Lower leg skin (tissue), 4 donors: Measurements from ENCODE around the gene URI1. TPM values are rescaled to one million over a fixed set of nuclear protein-coding genes. Genes with fewer than 3 reads are reported as not detected.

Source experiments
- DNase-seq, 2 donors: peaks; one replicate each; pipeline ENCODE4 v3.0.0-alpha.2; 2019; ENCODE audit warnings: low spot score in 2 of 2
- H3K4me3 ChIP-seq: fragments of 200-600 bp; sonication (generic); 2 replicates; pipeline ENCODE4 v1.5.1; 2017; ENCODE audit warnings: mild to moderate bottlenecking, low read depth; ENCODE audit not compliant: poor library complexity, severe bottlenecking
- POLR2A ChIP-seq, 2 donors: fragments of 450-650 bp; IDR thresholded peaks; one replicate each; pipeline ENCODE4 v1.6.1; 2016 to 2017; ENCODE audit warnings: antibody characterized with exemption in 2 of 2, mild to moderate bottlenecking in 1 of 2, moderate library complexity in 1 of 2
- WGBS, 2 donors: methylation state at CpG; one replicate each; pipeline ENCODE4 v1.1.5; 2018; 5-methylcytosine and 5-hydroxymethylcytosine counted together
- intact Hi-C: fragments of 100-400 bp; cut with DNase I; formaldehyde crosslinking; loops from one replicate; pipeline ENCODE4 v1.15.0; 2023; ENCODE audit warnings: low total_unique reads
- total RNA-seq, 4 donors: library from RNA; depleted of rRNA; stranded (reverse); fragments of >200 nt; gene quantifications; one replicate each; pipeline ENCODE4 v1.1.0, GENCODE V29; 2016
- TF ChIP-seq, protein P1 (sequence below), 3 donors: fragments of 450-650 bp; IDR thresholded peaks; one replicate each; pipeline ENCODE4 v1.5.1; 2016; ENCODE audit warnings: antibody characterized with exemption in 3 of 3, mild to moderate bottlenecking in 3 of 3, moderate library complexity in 2 of 3

The URI1 gene
- total RNA-seq, 4 donors from 2014 or later, result 36.6 to 66.0 (median 53.9) TPM

GRCh38 chr19:29923653-29924052 lies 18.4 kb upstream of the URI1 start:
- TF ChIP-seq POLR2A (IDR thresholded peaks at IDR 0.05), result no peak
- TF ChIP-seq, protein P1, sequence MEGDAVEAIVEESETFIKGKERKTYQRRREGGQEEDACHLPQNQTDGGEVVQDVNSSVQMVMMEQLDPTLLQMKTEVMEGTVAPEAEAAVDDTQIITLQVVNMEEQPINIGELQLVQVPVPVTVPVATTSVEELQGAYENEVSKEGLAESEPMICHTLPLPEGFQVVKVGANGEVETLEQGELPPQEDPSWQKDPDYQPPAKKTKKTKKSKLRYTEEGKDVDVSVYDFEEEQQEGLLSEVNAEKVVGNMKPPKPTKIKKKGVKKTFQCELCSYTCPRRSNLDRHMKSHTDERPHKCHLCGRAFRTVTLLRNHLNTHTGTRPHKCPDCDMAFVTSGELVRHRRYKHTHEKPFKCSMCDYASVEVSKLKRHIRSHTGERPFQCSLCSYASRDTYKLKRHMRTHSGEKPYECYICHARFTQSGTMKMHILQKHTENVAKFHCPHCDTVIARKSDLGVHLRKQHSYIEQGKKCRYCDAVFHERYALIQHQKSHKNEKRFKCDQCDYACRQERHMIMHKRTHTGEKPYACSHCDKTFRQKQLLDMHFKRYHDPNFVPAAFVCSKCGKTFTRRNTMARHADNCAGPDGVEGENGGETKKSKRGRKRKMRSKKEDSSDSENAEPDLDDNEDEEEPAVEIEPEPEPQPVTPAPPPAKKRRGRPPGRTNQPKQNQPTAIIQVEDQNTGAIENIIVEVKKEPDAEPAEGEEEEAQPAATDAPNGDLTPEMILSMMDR (IDR thresholded peaks at IDR 0.05), result no peak
- intact Hi-C loops, result no loop called here
- 77 to 78% methylated on average over 4 of the region's 4 CpGs for WGBS, 2 donors
- H3K4me3 ChIP-seq, result no peak overlapping the region
- DNase-seq, result no peak

- H3K4me3 ChIP-seq, result no peak overlapping the region
- no peak for TF ChIP-seq POLR2A (IDR thresholded peaks at IDR 0.05)
- TF ChIP-seq, protein P1 (IDR thresholded peaks at IDR 0.05), result no peak
- DNase-seq, result no peak
- WGBS, 2 donors, result 73 to 81% methylated on average over 1 of the region's 1 CpG
- intact Hi-C loops, result no loop called here
Measured at GRCh38 chr19:29926031-29926430, 16.0 kb upstream of the URI1 start.

- TF ChIP-seq POLR2A (IDR thresholded peaks at IDR 0.05), result no peak
- TF ChIP-seq, protein P1 (IDR thresholded peaks at IDR 0.05), result no peak
- no peak overlapping the region for H3K4me3 ChIP-seq
- 66 to 77% methylated on average over 5 of the region's 5 CpGs for WGBS, 2 donors
- intact Hi-C loops, result no loop called here
- DNase-seq, result no peak
Measured at GRCh38 chr19:29926801-29927200, 15.2 kb upstream of the URI1 start.

GRCh38 chr19:29927944-29928625 lies 14.0 kb upstream of the URI1 start:
- WGBS, 2 donors, result 62 to 65% methylated on average over 14 of the region's 14 CpGs
- TF ChIP-seq POLR2A (IDR thresholded peaks at IDR 0.05), result no peak
- TF ChIP-seq, protein P1 (IDR thresholded peaks at IDR 0.05), result no peak
- no peak overlapping the region for H3K4me3 ChIP-seq
- intact Hi-C loops, result no loop called here
- no peak for DNase-seq

GRCh38 chr19:29928831-29929230 lies 13.2 kb upstream of the URI1 start:
- DNase-seq, result no peak
- intact Hi-C loops, result no loop called here
- TF ChIP-seq, protein P1 (IDR thresholded peaks at IDR 0.05), result no peak
- no peak for TF ChIP-seq POLR2A (IDR thresholded peaks at IDR 0.05)

GRCh38 chr19:29934257-29934656 lies 7.8 kb upstream of the URI1 start:
- intact Hi-C loops, result no loop called here
- H3K4me3 ChIP-seq, result no peak overlapping the region
- DNase-seq, result no peak
- WGBS, 2 donors, result 86 to 92% methylated on average over 3 of the region's 3 CpGs
- TF ChIP-seq POLR2A (IDR thresholded peaks at IDR 0.05), result no peak
- TF ChIP-seq, protein P1 (IDR thresholded peaks at IDR 0.05), result no peak

More at GRCh38 chr19:29928831-29929230, 13.2 kb upstream of the URI1 start:
- 54 to 83% methylated on average over 1 of the region's 1 CpG for WGBS, 2 donors
- no peak overlapping the region for H3K4me3 ChIP-seq
